IMR-90 (cell line): Measurements from ENCODE around the gene PTH2.

Experiments used
- BHLHE40 ChIP-seq: fragments of 150-350 bp; IDR thresholded peaks from 2 replicates; pipeline ENCODE4 v1.6.1; 2016; ENCODE audit warnings: mild to moderate bottlenecking, low read depth, low read length
- CHD1 ChIP-seq: IDR thresholded peaks from 2 replicates; pipeline ENCODE4 v1.6.1; 2012; ENCODE audit warnings: low read depth, low read length, improper control_type of control experiment
- CTCF ChIP-seq: conservative IDR thresholded peaks from 2 replicates; pipeline ENCODE4 v1.5.1; 2012; ENCODE audit warnings: mild to moderate bottlenecking, low read depth, low read length, improper control_type of control experiment
- ELK1 ChIP-seq: fragments of 150-350 bp; IDR thresholded peaks from 2 replicates; pipeline ENCODE4 v1.6.1; 2016; ENCODE audit warnings: low read depth, mild to moderate bottlenecking, low read length, moderate library complexity, borderline replicate concordance
- FOS ChIP-seq: fragments of 150-350 bp; IDR thresholded peaks from 2 replicates; pipeline ENCODE4 v1.6.1; 2016; ENCODE audit warnings: low read depth, low read length
- MXI1 ChIP-seq: IDR thresholded peaks from 2 replicates; pipeline ENCODE4 v1.6.1; 2012; ENCODE audit warnings: low read depth, mild to moderate bottlenecking, low read length, moderate library complexity, borderline replicate concordance
- POLR2A ChIP-seq: IDR thresholded peaks from 2 replicates; pipeline ENCODE4 v1.6.1; 2012; ENCODE audit warnings: mild to moderate bottlenecking, low read depth, low read length
- RAD21 ChIP-seq: IDR thresholded peaks from 2 replicates; pipeline ENCODE4 v1.6.1; 2012; ENCODE audit warnings: low read length, improper control_type of control experiment
- RFX5 ChIP-seq: IDR thresholded peaks from 2 replicates; pipeline ENCODE4 v1.8.0; 2012; ENCODE audit warnings: low read depth, mild to moderate bottlenecking, low read length, moderate library complexity
- USF2 ChIP-seq: fragments of 150-350 bp; IDR thresholded peaks from 2 replicates; pipeline ENCODE4 v1.6.1; 2017; ENCODE audit warnings: mild to moderate bottlenecking, antibody characterized with exemption, low read length, low read depth

DNA sequence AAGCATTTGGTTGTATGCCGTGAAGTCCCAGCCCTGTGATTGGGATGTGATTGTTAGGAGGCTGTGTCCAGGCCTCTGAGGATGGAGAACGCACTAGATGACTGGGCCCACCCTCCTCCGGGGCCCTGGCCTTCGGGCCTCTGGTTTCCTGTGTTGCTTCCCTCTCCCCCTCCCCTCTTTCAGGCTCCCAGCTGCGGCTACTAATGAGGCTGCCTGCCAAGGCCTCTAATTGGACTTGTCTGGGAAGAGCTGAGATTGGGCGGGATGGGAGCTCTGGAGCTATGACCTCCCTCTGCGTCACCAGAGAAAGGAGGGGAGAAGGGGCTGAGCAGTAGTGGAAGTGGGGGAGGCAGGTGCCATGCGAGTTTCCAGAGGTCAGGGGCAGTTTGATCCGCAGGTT lies 9.9 kb downstream of the PTH2 start:
- TF ChIP-seq CTCF (no peak), RFX5 (no peak), POLR2A (no peak), USF2 (no peak), ELK1 (no peak), MXI1 (no peak), CHD1 (no peak), RAD21 (no peak), BHLHE40 (no peak), FOS (no peak)
